ACHN (cell line): ENCODE data around the gene RPS3.

Experiments used
- DNase-seq: peaks from one replicate; pipeline ENCODE4 v3.0.0-alpha.2; 2015
- in situ Hi-C: cut with HindIII; loops from 2 replicates; pipeline ENCODE4 v1.10.0; 2017; ENCODE audit warnings: low sequenced_read_pairs, low pct_ligation_motif_present, low pct_unique_long_range_greater_than_20kb

Gene RPS3

GRCh38 chr11:75445315-75445953, 46.1 kb downstream of the RPS3 start:
- in situ Hi-C loops, result no loop called here
- DNase-seq, result peak; percentile 55

GRCh38 chr11:75447415-75447814, 48.1 kb downstream of the RPS3 start:
- DNase-seq, result no peak
- in situ Hi-C loops, result no loop called here

- in situ Hi-C loops, result no loop called here
- no peak for DNase-seq
Observed at GRCh38 chr11:75449271-75449670, 50.0 kb downstream of the RPS3 start.

GRCh38 chr11:75449776-75450175, 50.5 kb downstream of the RPS3 start:
- no peak for DNase-seq
- in situ Hi-C loops, result no loop called here

- in situ Hi-C loops, result no loop called here
Observed at GRCh38 chr11:75450236-75450635, 50.9 kb downstream of the RPS3 start.

GRCh38 chr11:75450826-75451821, 51.8 kb downstream of the RPS3 start:
- DNase-seq, result no peak
- in situ Hi-C loops, result no loop called here

More at GRCh38 chr11:75450236-75450635, 50.9 kb downstream of the RPS3 start:
- no peak for DNase-seq

GRCh38 chr11:75453916-75454655, 54.8 kb downstream of the RPS3 start:
- DNase-seq, result no peak
- in situ Hi-C loops, result no loop called here

GRCh38 chr11:75454987-75455386, 55.7 kb downstream of the RPS3 start:
- in situ Hi-C loops, result no loop called here
- no peak for DNase-seq
